GM21526 (cell line): ENCODE measurements around the gene ITGA1.
A peak's percentile ranks its signal among the peaks of the same experiment; 100 is the strongest.
"Not testable (repeated sequence)": the region's sequence is repeated elsewhere in the genome, so short reads cannot be mapped to it uniquely, and the experiment has no call there.

ENCODE experiments used
- ATAC-seq: cut with Tn5 transposase; IDR thresholded peaks from one replicate; pipeline ENCODE4 v1.9.1; 2021; ENCODE audit warnings: moderate library complexity; ENCODE audit not compliant: unreplicated experiment, low FRiP score

The ITGA1 gene

GRCh38 chr5:52787600-52788504 is at the start of gene ITGA1, which contains the start of gene PELO:
ITGA1 (plus strand) TSS chr5:52787916; CDS start chr5:52788354, 438 bp downstream.
PELO (plus strand) TSS chr5:52787916; CDS start chr5:52800395, 12,479 bp downstream.
- peak; percentile 57 for ATAC-seq

GRCh38 chr5:52738095-52738506 is 49.6 kb upstream of the ITGA1 start:
- no peak for ATAC-seq

GRCh38 chr5:52740007-52740406 is 47.7 kb upstream of the ITGA1 start:
- ATAC-seq = no peak

- no peak for ATAC-seq
These were observed 44.7 kb upstream of the ITGA1 start for GRCh38 chr5:52743012-52743411.

GRCh38 chr5:52743529-52743928 is 44.2 kb upstream of the ITGA1 start:
- no peak for ATAC-seq

GRCh38 chr5:52743970-52744369 is 43.7 kb upstream of the ITGA1 start:
- ATAC-seq = no peak

GRCh38 chr5:52744867-52745458 is 42.8 kb upstream of the ITGA1 start:
- ATAC-seq = not testable (repeated sequence)

- ATAC-seq = no peak
These were observed 41.2 kb upstream of the ITGA1 start for GRCh38 chr5:52746539-52746938.

GRCh38 chr5:52748590-52748989 is 39.1 kb upstream of the ITGA1 start:
- ATAC-seq = no peak

- ATAC-seq = no peak
These were observed 38.0 kb upstream of the ITGA1 start for GRCh38 chr5:52749666-52750065.

- no peak for ATAC-seq
These were observed 36.6 kb upstream of the ITGA1 start for GRCh38 chr5:52751137-52751536.

- ATAC-seq = no peak
These were observed 33.7 kb upstream of the ITGA1 start for GRCh38 chr5:52754051-52754450.

- no peak for ATAC-seq
These were observed 30.2 kb upstream of the ITGA1 start for GRCh38 chr5:52757527-52757926.

GRCh38 chr5:52758014-52758413 is 29.7 kb upstream of the ITGA1 start:
- ATAC-seq = no peak

- no peak for ATAC-seq
These were observed 28.4 kb upstream of the ITGA1 start for GRCh38 chr5:52759331-52759730.

- peak; percentile 57 for ATAC-seq
These were observed 26.9 kb upstream of the ITGA1 start for GRCh38 chr5:52760695-52761366.

- ATAC-seq = no peak
These were observed 20.4 kb upstream of the ITGA1 start for GRCh38 chr5:52767217-52767743.

GRCh38 chr5:52767766-52768480 is 19.8 kb upstream of the ITGA1 start:
- ATAC-seq = no peak

- no peak for ATAC-seq
These were observed 18.7 kb upstream of the ITGA1 start for GRCh38 chr5:52769061-52769460.

GRCh38 chr5:52770287-52770939 is 17.3 kb upstream of the ITGA1 start:
- no peak for ATAC-seq
